Stimulated activated CD4-positive, alpha-beta T cell treated with anti-CD3 and anti-CD28 coated beads, TNF-alpha, amount 100 ng/mL, for 4 hours (primary cell): ENCODE results near the gene XRN1.
A peak's percentile ranks its signal among the peaks of the same experiment; 100 is the strongest.
"Not testable (repeated sequence)": the region's sequence is repeated elsewhere in the genome, so short reads cannot be mapped to it uniquely, and the experiment has no call there.

Source experiments
- DNase-seq, 3 experiments: peaks; one replicate each; pipeline ENCODE4 v3.0.0-alpha.2; 2020; ENCODE audit warnings: low read depth in 3 of 3

Gene XRN1, protein sequence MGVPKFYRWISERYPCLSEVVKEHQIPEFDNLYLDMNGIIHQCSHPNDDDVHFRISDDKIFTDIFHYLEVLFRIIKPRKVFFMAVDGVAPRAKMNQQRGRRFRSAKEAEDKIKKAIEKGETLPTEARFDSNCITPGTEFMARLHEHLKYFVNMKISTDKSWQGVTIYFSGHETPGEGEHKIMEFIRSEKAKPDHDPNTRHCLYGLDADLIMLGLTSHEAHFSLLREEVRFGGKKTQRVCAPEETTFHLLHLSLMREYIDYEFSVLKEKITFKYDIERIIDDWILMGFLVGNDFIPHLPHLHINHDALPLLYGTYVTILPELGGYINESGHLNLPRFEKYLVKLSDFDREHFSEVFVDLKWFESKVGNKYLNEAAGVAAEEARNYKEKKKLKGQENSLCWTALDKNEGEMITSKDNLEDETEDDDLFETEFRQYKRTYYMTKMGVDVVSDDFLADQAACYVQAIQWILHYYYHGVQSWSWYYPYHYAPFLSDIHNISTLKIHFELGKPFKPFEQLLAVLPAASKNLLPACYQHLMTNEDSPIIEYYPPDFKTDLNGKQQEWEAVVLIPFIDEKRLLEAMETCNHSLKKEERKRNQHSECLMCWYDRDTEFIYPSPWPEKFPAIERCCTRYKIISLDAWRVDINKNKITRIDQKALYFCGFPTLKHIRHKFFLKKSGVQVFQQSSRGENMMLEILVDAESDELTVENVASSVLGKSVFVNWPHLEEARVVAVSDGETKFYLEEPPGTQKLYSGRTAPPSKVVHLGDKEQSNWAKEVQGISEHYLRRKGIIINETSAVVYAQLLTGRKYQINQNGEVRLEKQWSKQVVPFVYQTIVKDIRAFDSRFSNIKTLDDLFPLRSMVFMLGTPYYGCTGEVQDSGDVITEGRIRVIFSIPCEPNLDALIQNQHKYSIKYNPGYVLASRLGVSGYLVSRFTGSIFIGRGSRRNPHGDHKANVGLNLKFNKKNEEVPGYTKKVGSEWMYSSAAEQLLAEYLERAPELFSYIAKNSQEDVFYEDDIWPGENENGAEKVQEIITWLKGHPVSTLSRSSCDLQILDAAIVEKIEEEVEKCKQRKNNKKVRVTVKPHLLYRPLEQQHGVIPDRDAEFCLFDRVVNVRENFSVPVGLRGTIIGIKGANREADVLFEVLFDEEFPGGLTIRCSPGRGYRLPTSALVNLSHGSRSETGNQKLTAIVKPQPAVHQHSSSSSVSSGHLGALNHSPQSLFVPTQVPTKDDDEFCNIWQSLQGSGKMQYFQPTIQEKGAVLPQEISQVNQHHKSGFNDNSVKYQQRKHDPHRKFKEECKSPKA (N-terminal part only)

GRCh38 chr3:142447852-142448823 lies at the start of gene XRN1:
TSS of gene XRN1 (minus strand) at chr3:142448037. CDS start at chr3:142447944, 93 bp downstream.
- peak; percentile 86 to 90 (median 88) for DNase-seq

DNA sequence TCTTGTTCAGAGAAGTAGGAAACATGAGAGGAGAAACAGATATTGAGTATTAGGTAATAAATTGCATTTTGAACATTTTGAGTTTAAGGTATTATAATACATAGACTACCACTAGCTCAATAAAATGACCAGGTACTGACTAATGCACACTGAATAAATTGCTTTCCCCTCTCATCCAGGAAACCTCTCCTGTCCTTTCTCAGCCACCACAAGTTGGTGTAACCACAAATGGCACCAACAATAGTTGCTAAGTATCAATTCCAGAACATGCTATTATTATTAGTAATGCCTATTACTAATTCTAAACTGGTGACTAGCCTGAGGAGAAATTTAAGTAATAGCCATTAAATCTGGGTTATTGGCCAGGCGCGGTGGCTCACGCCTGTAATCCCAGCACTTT lies 47.3 kb upstream of the XRN1 start:
- DNase-seq, result no peak

- no peak for DNase-seq
Observed at GRCh38 chr3:142492184-142492583, 44.3 kb upstream of the XRN1 start.

DNA sequence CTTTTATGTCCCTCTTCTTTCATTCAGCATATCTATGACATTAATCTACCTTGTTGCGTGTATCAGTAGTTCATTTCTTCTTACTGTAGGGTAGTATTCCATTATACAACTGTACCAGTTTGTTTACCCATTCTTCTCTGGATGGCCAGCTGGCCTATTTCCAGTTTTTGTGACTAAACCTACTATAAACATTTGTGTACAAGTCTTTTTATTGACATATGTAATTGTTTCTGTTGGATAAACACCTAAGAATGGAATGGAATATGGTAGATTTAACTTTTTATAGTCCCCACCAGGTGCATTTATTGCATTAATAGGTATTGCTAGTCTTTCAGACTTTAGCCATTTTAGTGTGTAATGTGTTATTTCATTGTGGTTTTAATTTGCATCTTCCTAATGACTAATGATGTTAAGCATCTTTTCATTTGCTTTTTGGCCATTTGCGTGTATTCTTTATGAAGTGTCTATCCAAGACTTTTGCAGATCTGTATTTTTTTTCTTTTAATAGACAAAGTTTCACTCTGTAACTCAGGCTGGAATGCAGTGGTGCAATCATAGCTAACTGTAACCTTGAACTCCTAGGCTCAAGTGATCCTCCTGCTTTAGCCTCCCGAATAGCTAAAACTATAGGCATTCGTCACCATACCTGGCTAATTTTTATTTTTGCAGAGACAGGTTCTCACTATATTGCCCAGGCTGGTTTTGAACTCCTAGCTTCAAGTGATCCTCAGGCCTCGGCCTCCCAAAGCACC lies 41.9 kb upstream of the XRN1 start:
- DNase-seq, result no peak

DNA sequence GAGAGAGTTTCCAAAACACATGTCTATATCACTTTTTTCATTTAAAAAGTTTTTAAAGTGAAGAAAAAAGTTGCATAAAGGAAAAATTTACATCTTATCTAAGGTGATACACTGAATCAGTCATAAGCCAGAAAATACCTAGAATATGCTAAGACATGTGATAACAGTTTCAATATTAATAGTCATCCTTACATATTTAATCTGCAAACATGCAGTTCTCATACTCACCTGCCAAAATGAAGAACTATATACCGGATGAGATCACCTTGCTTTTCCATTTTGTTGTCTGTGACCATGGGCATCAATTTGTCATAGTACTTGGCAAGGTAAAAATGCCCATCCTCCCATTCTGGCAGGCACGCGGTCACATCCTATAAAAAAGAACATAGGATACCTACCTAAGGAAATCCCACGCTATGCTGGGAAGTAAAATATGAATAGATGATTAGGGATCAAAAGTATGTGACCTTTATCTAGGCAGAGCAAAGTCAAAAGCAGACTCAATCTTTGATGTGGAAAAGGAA lies 37.1 kb upstream of the XRN1 start:
- DNase-seq, result no peak

DNA sequence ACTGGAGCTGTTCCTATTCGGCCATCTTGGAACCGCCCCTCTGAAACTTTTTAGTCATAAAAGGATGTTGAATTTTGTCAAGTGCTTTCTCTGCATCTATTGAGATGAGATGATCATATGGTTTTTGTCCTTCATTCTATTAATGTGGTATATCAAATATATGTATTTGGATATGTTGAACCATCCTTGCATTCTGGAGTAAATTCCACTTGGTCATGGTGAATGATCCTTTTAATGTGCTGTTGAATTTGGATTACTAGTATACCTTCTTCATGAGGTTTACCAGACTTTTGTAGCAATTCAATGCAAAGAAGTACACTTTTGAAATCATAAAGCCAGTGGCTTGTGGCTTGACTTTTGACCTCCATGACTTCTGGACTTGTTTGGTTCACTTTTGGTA lies 33.4 kb upstream of the XRN1 start:
- DNase-seq, result no peak

DNA sequence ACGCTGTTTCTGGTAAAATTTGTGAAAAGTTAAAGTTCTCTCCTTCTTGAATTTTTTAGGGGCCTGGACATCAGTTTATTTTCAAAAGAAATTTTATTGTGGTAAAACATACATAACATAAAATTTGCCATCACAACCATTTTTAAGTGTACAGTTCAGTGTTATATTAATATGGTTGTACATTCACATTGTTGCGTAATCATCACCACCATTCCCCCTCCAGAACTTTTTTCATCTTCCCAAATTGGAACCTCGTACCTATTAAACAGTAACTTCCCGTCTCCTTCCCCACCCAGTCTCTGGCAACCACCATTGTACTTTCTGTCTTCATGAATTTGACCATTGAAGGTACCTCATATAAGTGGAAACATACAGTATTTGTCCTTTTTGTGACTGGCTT lies 23.0 kb upstream of the XRN1 start:
- no peak for DNase-seq

GRCh38 chr3:142468456-142468855 lies 20.6 kb upstream of the XRN1 start:
- DNase-seq, result no peak

DNA sequence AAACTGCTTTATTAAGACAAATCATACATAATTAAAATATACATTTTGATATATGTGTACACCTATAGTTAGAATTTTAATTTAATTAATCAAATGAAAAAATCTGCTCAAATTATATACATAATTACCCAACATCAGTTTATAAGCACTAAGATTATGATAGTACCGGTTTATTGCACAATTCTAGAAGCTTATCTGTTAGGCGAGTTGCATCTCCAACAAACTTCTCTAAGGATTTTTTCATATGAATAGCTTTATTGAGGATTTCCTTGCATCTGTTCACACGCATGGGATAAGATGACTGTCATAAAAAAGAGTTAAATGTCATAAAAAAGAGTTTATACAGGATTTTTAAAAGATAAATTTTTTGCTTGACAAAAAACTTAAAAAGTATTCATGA lies 19.9 kb upstream of the XRN1 start:
- no peak for DNase-seq

- DNase-seq, result no peak
Observed at GRCh38 chr3:142460689-142461088, 12.9 kb upstream of the XRN1 start.

DNA sequence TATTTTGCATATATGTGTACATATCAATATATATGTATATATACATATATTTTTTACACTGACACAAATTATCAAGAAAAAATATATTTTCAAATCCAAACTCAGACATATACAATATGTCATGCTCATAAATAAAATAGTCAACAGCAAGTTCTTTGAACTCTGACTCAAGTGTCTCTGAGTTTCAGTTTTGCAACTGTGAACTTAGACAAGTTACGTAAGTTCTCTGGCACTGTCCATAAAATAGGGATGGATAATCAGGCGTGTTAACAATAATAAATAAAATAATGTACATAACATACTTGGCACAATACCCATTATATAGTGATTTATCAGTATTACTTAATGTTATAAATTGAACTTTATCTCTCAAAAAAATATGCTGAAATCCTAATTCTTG lies 12.1 kb upstream of the XRN1 start:
- no peak for DNase-seq

- no peak for DNase-seq
Observed at GRCh38 chr3:142459096-142459495, 11.3 kb upstream of the XRN1 start.

- DNase-seq, result no peak
Observed at GRCh38 chr3:142450881-142451280, 3.0 kb upstream of the XRN1 start.

DNA sequence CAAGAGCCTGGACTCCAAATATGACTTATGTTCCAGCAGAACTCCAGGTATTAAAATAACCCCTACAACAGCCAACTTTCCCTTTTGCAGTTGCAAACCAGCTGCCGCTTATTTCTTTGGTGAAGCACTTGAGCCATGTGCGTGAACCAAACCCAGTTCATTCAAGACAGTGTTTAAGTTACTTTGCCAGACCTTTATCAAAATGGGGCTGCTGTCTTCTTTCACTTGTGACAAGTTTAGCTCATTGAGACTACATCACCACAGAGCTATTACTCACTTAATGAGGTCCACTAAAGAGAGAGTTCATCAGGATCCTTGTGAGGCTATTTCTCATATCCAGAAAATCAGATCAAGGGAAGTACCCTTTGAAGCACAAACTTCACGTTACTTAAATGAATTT lies 2.4 kb upstream of the XRN1 start:
- DNase-seq, result no peak

DNA sequence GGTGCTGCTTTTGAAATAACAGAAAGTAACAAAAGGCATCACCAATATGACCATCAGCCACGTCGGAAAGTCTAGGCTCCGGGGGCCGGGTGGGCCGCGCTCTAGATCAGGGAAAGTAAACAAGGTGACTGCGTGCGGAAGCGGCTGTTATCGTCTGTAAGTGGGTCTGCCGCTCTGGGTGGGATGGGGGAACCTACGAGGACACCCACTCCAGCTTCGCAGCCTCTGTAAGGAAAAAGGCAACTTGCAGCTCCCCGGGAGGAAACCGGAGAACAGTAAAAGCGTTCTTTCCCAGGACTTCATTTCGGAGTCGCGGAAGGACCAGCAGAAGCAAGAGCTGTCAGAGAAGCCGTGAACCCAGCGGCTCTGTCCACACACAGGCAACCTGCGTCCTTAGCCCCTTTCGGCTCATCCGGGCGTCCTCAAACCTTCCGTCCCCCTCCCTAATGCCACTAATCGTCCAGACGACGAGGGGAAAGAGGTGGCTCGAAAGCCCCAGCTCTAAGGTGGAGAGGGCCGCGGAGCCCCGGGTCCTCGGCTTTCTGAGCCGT lies 461 bp downstream of the XRN1 start:
- DNase-seq, result peak in 1 of 3 experiments; percentile 18

GRCh38 chr3:142445816-142446254 lies 2.0 kb downstream of the XRN1 start:
- no peak for DNase-seq

GRCh38 chr3:142444343-142444742 lies 3.5 kb downstream of the XRN1 start:
- DNase-seq, result no peak

GRCh38 chr3:142443060-142443459 lies 4.8 kb downstream of the XRN1 start:
- DNase-seq, result not testable (repeated sequence)

- DNase-seq, result not testable (repeated sequence)
Observed at GRCh38 chr3:142439499-142440220, 8.2 kb downstream of the XRN1 start.
